ENCODE data around the gene CASP5.

CASP5 gene

DNA sequence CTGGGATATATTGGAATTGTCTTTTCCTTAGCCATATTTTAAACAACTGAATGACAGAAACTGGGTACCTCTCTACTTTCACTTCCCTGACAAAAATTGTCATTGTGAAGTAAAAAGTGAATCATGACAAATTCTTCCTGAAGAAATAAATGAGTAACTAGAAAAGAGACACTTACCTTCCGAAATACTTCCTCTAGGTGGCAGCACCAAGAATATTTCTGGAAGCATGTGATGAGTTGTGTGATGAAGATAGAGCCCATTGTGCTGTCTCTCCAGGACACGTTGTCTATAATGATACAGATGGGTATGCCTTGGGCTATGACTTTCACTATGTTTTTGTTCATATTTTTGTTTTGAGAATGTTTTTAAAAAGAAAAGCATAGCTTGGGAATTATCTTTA lies 76.1 kb downstream of the CASP5 start:
- no peak overlapping the region for H3K4me3 ChIP-seq (ENCODE audit: control insufficient read depth, low read depth, low read length)
- peak; percentile 72 for DNase-seq (ENCODE audit: low read depth)
- TF ChIP-seq, protein P1, sequence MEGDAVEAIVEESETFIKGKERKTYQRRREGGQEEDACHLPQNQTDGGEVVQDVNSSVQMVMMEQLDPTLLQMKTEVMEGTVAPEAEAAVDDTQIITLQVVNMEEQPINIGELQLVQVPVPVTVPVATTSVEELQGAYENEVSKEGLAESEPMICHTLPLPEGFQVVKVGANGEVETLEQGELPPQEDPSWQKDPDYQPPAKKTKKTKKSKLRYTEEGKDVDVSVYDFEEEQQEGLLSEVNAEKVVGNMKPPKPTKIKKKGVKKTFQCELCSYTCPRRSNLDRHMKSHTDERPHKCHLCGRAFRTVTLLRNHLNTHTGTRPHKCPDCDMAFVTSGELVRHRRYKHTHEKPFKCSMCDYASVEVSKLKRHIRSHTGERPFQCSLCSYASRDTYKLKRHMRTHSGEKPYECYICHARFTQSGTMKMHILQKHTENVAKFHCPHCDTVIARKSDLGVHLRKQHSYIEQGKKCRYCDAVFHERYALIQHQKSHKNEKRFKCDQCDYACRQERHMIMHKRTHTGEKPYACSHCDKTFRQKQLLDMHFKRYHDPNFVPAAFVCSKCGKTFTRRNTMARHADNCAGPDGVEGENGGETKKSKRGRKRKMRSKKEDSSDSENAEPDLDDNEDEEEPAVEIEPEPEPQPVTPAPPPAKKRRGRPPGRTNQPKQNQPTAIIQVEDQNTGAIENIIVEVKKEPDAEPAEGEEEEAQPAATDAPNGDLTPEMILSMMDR (conservative IDR thresholded peaks at IDR 0.05; ENCODE audit: control insufficient read depth, insufficient read depth, low read depth, low read length): peak; percentile 53
